Fibroblast of lung (primary cell): ENCODE data around the gene PIEZO2. TPM values are rescaled to one million over a fixed set of nuclear protein-coding genes. Genes with fewer than 3 reads are reported as not detected.

Experiments used
- DNase-seq, 2 donors: peaks; one replicate each; pipeline versions ENCODE4 v3.0.0 to v3.0.0-alpha.2; 2010; ENCODE audit warnings: low read depth in 2 of 2
- H2AFZ ChIP-seq: 2 replicates; pipeline ENCODE4 v1.5.1; 2012; ENCODE audit warnings: low read length, control low read depth, inconsistent platforms
- H3K27ac ChIP-seq: 2 replicates; pipeline ENCODE4 v1.5.1; 2011; ENCODE audit warnings: low read length, control low read depth; ENCODE audit not compliant: insufficient read depth
- H3K27me3 ChIP-seq: 2 replicates; pipeline ENCODE4 v1.5.1; 2011; ENCODE audit warnings: mild to moderate bottlenecking, low read length; ENCODE audit not compliant: control insufficient read depth, insufficient read depth
- H3K36me3 ChIP-seq: 2 replicates; pipeline ENCODE4 v1.5.1; 2011; ENCODE audit warnings: low read length; ENCODE audit not compliant: control insufficient read depth, insufficient read depth
- H3K4me1 ChIP-seq: 2 replicates; pipeline ENCODE4 v1.5.1; 2011; ENCODE audit warnings: low read length; ENCODE audit not compliant: control insufficient read depth, insufficient read depth; ENCODE audit errors: extremely low read depth
- H3K4me2 ChIP-seq: 2 replicates; pipeline ENCODE4 v1.5.1; 2011; ENCODE audit warnings: low read length, control low read depth; ENCODE audit not compliant: insufficient read depth; ENCODE audit errors: extremely low read depth
- H3K4me3 ChIP-seq, 4 experiments: fragments of 200-600 bp in 1 of 4; sonication (generic) in 1 of 4; replicated peaks in 1 of 4; 2 replicates each; pipeline ENCODE4 v1.5.1; 2011 to 2016; ENCODE audit warnings: low read length in 4 of 4, low read depth in 3 of 4, mild to moderate bottlenecking in 3 of 4, control low read depth in 2 of 4, inconsistent platforms in 1 of 4, mixed read lengths in 1 of 4; ENCODE audit not compliant: insufficient read depth in 1 of 4; ENCODE audit errors: control extremely low read depth in 1 of 4
- H3K79me2 ChIP-seq: 2 replicates; pipeline ENCODE4 v1.5.1; 2012; ENCODE audit warnings: mild to moderate bottlenecking, low read length, inconsistent platforms; ENCODE audit not compliant: control insufficient read depth, insufficient read depth
- H3K9ac ChIP-seq: 2 replicates; pipeline ENCODE4 v1.5.1; 2011; ENCODE audit warnings: mild to moderate bottlenecking, low read length, control low read depth; ENCODE audit not compliant: insufficient read depth
- H3K9me3 ChIP-seq: 2 replicates; pipeline ENCODE4 v1.5.1; 2012; ENCODE audit warnings: low read depth, low read length; ENCODE audit not compliant: control insufficient read depth, insufficient read depth
- H4K20me1 ChIP-seq: 2 replicates; pipeline ENCODE4 v1.5.1; 2011; ENCODE audit warnings: low read length; ENCODE audit not compliant: control insufficient read depth, insufficient read depth; ENCODE audit errors: extremely low read depth
- EZH2 ChIP-seq: IDR thresholded peaks from 2 replicates; pipeline ENCODE4 v1.5.1; 2012; ENCODE audit warnings: low read length, control low read depth, mild to moderate bottlenecking; ENCODE audit errors: missing control alignments
- polyA plus RNA-seq, 2 donors: library from polyadenylated mRNA; depleted of rRNA in 1 of 2; stranded (reverse) in 1 of 2; unstranded in 1 of 2; fragments of >200 nt; gene quantifications; 2 replicates each; pipeline ENCODE4 v1.2.1, GENCODE V29; 2011 to 2012; ENCODE audit warnings: missing spikeins in 1 of 2
- total RNA-seq: library from RNA; depleted of rRNA; stranded (reverse); fragments of >200 nt; gene quantifications from 2 replicates; pipeline ENCODE4 v1.2.1, GENCODE V29; 2014
- TF ChIP-seq, protein P1 (sequence below), 2 donors: IDR thresholded peaks in 1 of 2; conservative IDR thresholded peaks in 1 of 2; 1 replicate in 1 of 2; 2 replicates in 1 of 2; pipeline ENCODE4 v1.5.1; 2011 to 2012; ENCODE audit warnings: low read length in 2 of 2, control low read depth in 1 of 2, inconsistent platforms in 1 of 2, low read depth in 1 of 2, mild to moderate bottlenecking in 1 of 2

Gene PIEZO2
- total and polyA plus RNA-seq, 2 donors (not counting 1 experiment from before 2014, with no cell fraction given) = 1.2 to 6.6 TPM

DNA sequence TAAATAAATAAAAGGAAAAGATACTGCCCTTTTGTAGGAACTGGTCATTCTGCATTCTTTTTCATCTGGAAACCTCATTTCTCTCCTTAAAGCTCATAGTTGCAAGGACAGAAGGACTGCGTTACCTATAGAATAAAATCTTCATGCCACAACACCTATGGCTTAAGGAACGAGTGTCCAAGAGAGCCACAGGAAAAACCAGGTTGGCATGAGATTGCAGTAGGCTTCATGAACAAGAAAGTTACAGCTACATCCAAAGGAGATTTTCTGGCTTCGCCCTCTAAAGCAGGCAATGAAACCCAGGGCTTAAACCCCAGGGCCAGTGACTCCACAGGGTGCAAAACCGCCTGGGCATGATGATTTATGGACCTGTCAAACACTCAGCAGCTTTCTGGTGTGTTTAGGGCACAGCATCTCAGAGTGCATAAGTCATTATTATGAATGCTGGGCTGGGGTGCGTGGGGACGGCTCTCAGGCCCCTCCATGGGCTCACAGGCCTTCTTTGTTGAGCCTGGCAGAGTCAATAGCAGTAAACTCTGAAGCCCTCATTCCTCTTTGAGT lies 30.7 kb upstream of the PIEZO2 start:
- H3K9me3 ChIP-seq = no peaks in the 10 kb centered on the region
- no peak for TF ChIP-seq EZH2
- TF ChIP-seq, protein P1, sequence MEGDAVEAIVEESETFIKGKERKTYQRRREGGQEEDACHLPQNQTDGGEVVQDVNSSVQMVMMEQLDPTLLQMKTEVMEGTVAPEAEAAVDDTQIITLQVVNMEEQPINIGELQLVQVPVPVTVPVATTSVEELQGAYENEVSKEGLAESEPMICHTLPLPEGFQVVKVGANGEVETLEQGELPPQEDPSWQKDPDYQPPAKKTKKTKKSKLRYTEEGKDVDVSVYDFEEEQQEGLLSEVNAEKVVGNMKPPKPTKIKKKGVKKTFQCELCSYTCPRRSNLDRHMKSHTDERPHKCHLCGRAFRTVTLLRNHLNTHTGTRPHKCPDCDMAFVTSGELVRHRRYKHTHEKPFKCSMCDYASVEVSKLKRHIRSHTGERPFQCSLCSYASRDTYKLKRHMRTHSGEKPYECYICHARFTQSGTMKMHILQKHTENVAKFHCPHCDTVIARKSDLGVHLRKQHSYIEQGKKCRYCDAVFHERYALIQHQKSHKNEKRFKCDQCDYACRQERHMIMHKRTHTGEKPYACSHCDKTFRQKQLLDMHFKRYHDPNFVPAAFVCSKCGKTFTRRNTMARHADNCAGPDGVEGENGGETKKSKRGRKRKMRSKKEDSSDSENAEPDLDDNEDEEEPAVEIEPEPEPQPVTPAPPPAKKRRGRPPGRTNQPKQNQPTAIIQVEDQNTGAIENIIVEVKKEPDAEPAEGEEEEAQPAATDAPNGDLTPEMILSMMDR (conservative IDR thresholded peaks at IDR 0.05 in 1 of 2, IDR thresholded peaks at IDR 0.05 in 1 of 2; ENCODE audit: low read depth in 1 of 2, low read length in 2 of 2) = no peak
- peaks cover 12% of the 10 kb centered on the region for H3K4me1 ChIP-seq
- H3K4me2 ChIP-seq = no peak overlapping the region
- no peaks in the 10 kb centered on the region for H3K79me2 ChIP-seq
- H2AFZ ChIP-seq = no peak overlapping the region
- H3K27ac ChIP-seq = no peak overlapping the region
- H4K20me1 ChIP-seq = no peaks in the 10 kb centered on the region
- no peaks in the 10 kb centered on the region for H3K36me3 ChIP-seq
- no peaks in the 10 kb centered on the region for H3K27me3 ChIP-seq
- DNase-seq = no peak
- no peak overlapping the region for H3K9ac ChIP-seq
- H3K4me3 ChIP-seq = no peak overlapping the region

DNA sequence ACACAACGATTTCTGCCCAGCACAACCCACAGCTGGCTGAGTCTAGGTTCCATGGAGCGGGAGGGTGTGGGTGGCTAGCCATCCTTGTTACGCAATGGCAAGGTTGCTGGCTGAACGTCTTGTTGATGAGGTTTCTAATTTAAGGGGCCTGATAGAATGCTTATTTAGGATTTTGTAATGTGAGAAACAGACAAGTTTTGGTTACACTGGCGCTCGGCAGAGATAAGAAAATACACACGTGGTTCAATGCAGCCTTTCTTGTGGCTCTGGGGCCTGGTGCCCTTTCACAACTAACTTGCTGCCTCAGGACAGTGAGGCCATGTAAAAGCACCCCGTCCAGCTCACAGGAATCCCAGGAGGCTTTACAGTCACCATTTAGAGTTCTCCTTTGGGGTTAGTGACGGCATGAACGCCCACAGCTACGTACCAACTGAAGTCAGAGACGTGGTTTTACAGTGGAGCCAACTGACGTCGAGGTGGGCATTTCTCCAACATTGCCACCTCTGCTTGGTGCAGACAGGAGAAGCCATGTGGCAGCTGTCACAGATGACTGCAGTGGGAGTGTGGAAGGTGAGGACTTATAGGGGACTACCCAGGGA lies 29.7 kb upstream of the PIEZO2 start:
- Histone ChIP-seq H4K20me1 (no peaks in the 10 kb centered on the region), H3K4me2 (no peak overlapping the region), H2AFZ (no peak overlapping the region), H3K27me3 (no peaks in the 10 kb centered on the region), H3K9ac (no peak overlapping the region), H3K27ac (no peak overlapping the region), H3K4me3 (no peak overlapping the region), H3K36me3 (no peaks in the 10 kb centered on the region), H3K79me2 (no peaks in the 10 kb centered on the region), H3K4me1 (peaks cover 12% of the 10 kb centered on the region), H3K9me3 (no peaks in the 10 kb centered on the region)
- DNase-seq = peak; percentile 63 to 87
- TF ChIP-seq EZH2 = no peak
- TF ChIP-seq, protein P1 (conservative IDR thresholded peaks at IDR 0.05 in 1 of 2, IDR thresholded peaks at IDR 0.05 in 1 of 2; ENCODE audit: low read depth in 1 of 2, low read length in 2 of 2) = no peak

DNA sequence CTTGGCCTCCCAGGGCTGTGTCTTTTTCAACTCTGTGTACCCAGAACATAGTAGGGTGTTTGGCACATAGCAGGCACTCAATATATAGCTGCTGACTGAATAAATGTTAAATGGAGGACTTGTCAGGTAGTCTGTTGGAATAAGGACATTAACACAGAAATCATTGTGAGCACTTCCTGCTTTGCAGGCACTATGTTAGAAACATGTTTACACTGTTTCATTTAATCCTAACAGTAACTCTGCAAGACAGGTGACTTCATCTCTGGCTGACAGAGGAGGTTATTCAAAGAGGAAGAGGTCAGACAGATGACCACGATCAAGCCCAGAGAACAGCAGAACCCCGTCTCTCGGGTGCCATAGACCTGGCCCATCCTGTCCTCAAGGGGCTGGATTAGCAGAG lies 28.0 kb upstream of the PIEZO2 start:
- Histone ChIP-seq H3K27me3 (no peaks in the 10 kb centered on the region), H4K20me1 (no peaks in the 10 kb centered on the region), H3K27ac (no peak overlapping the region), H3K36me3 (no peaks in the 10 kb centered on the region), H3K4me1 (peaks cover 12% of the 10 kb centered on the region), H2AFZ (no peak overlapping the region), H3K4me2 (no peak overlapping the region), H3K79me2 (no peaks in the 10 kb centered on the region), H3K9me3 (no peaks in the 10 kb centered on the region), H3K4me3 (no peak overlapping the region), H3K9ac (no peak overlapping the region)
- no peak for DNase-seq
- TF ChIP-seq, protein P1 (conservative IDR thresholded peaks at IDR 0.05 in 1 of 2, IDR thresholded peaks at IDR 0.05 in 1 of 2; ENCODE audit: low read depth in 1 of 2, low read length in 2 of 2) = no peak
- no peak for TF ChIP-seq EZH2
